CD4-positive, alpha-beta T cell treated with Interleukin-6 for 4 hours (primary cell): Measurements from ENCODE around the gene P3H2.
"Not testable (repeated sequence)": the region's sequence is repeated elsewhere in the genome, so short reads cannot be mapped to it uniquely, and the experiment has no call there.

Experiments used
- DNase-seq: peaks from one replicate; pipeline ENCODE4 v3.0.0-alpha.2; 2020; ENCODE audit warnings: mixed read lengths

The P3H2 gene

GRCh38 chr3:190084983-190085382, 35.7 kb downstream of the P3H2 start:
- no peak for DNase-seq

GRCh38 chr3:190083635-190084034, 37.1 kb downstream of the P3H2 start:
- no peak for DNase-seq

GRCh38 chr3:190081389-190081788, 39.3 kb downstream of the P3H2 start:
- no peak for DNase-seq

GRCh38 chr3:190079173-190079572, 41.5 kb downstream of the P3H2 start:
- not testable (repeated sequence) for DNase-seq

GRCh38 chr3:190077395-190078045, 43.2 kb downstream of the P3H2 start:
- DNase-seq = no peak

- no peak for DNase-seq
Observed at GRCh38 chr3:190076601-190077394, 43.9 kb downstream of the P3H2 start.

GRCh38 chr3:190076136-190076535, 44.6 kb downstream of the P3H2 start:
- no peak for DNase-seq

- DNase-seq = no peak
Observed at GRCh38 chr3:190074817-190075216, 45.9 kb downstream of the P3H2 start.

GRCh38 chr3:190073264-190074008, 47.3 kb downstream of the P3H2 start:
- no peak for DNase-seq

- no peak for DNase-seq
Observed at GRCh38 chr3:190072856-190073255, 47.8 kb downstream of the P3H2 start.

- DNase-seq = not testable (repeated sequence)
Observed at GRCh38 chr3:190071921-190072320, 48.8 kb downstream of the P3H2 start.

- DNase-seq = no peak
Observed at GRCh38 chr3:190070622-190071347, 49.9 kb downstream of the P3H2 start.

GRCh38 chr3:190065204-190065603, 55.5 kb downstream of the P3H2 start:
- DNase-seq = no peak

- no peak for DNase-seq
Observed at GRCh38 chr3:190064659-190065058, 56.0 kb downstream of the P3H2 start.

GRCh38 chr3:190064112-190064511, 56.6 kb downstream of the P3H2 start:
- DNase-seq = no peak

GRCh38 chr3:190063490-190063889, 57.2 kb downstream of the P3H2 start:
- no peak for DNase-seq

GRCh38 chr3:190060192-190060775, 60.4 kb downstream of the P3H2 start:
- no peak for DNase-seq

- DNase-seq = no peak
Observed at GRCh38 chr3:190059242-190059590, 61.5 kb downstream of the P3H2 start.

GRCh38 chr3:190058521-190059241, 62.0 kb downstream of the P3H2 start:
- DNase-seq = no peak

GRCh38 chr3:190056742-190057141, 64.0 kb downstream of the P3H2 start:
- DNase-seq = no peak

GRCh38 chr3:190055773-190056172, 64.9 kb downstream of the P3H2 start:
- no peak for DNase-seq
